Hepatocyte (in vitro differentiated cells): ENCODE data around the gene TMED8. TPM values are rescaled to one million over a fixed set of nuclear protein-coding genes. Genes with fewer than 3 reads are reported as not detected.

Experiments
- DNase-seq: peaks from one replicate; pipeline ENCODE4 v3.0.0-alpha.2; 2016; ENCODE audit warnings: low spot score
- H2AFZ ChIP-seq: fragments of 200-600 bp; sonication (generic); 2 replicates; pipeline ENCODE4 v1.6.0; 2016; ENCODE audit warnings: antibody characterized with exemption, mild to moderate bottlenecking
- H3K27ac ChIP-seq: fragments of 200-600 bp; sonication (generic); 2 replicates; pipeline ENCODE4 v1.5.1; 2016; ENCODE audit warnings: mild to moderate bottlenecking
- H3K27me3 ChIP-seq: fragments of 200-600 bp; sonication (generic); 2 replicates; pipeline ENCODE4 v1.6.1; 2016
- H3K36me3 ChIP-seq: fragments of 200-600 bp; sonication (generic); replicated peaks from 2 replicates; pipeline ENCODE4 v1.5.1; 2016; ENCODE audit warnings: low read depth; ENCODE audit not compliant: insufficient read depth
- H3K4me1 ChIP-seq: fragments of 200-600 bp; sonication (generic); 2 replicates; pipeline ENCODE4 v1.5.1; 2016; ENCODE audit warnings: mild to moderate bottlenecking, moderate library complexity; ENCODE audit not compliant: insufficient read depth
- H3K4me2 ChIP-seq: fragments of 200-600 bp; sonication (generic); 2 replicates; pipeline ENCODE4 v1.6.0; 2016
- H3K4me3 ChIP-seq: fragments of 200-600 bp; sonication (generic); 2 replicates; pipeline ENCODE4 v1.5.1; 2016; ENCODE audit warnings: mild to moderate bottlenecking
- H3K79me2 ChIP-seq: fragments of 200-600 bp; sonication (generic); 2 replicates; pipeline ENCODE4 v1.6.0; 2017; ENCODE audit warnings: mild to moderate bottlenecking
- H3K9me2 ChIP-seq: fragments of 200-600 bp; sonication (generic); replicated peaks from 2 replicates; pipeline ENCODE4 v1.6.0; 2017; ENCODE audit warnings: mild to moderate bottlenecking; ENCODE audit not compliant: insufficient read depth
- H3K9me3 ChIP-seq: fragments of 200-600 bp; sonication (generic); 2 replicates; pipeline ENCODE4 v1.5.1; 2016; ENCODE audit warnings: low read depth, mild to moderate bottlenecking
- H4K20me1 ChIP-seq: fragments of 200-600 bp; sonication (generic); 2 replicates; pipeline ENCODE4 v1.6.0; 2016; ENCODE audit warnings: mild to moderate bottlenecking; ENCODE audit not compliant: insufficient read depth, poor library complexity, severe bottlenecking
- EZH2 ChIP-seq: fragments of 200-600 bp; sonication (generic); IDR thresholded peaks from 2 replicates; pipeline ENCODE4 v1.6.1; 2016; ENCODE audit warnings: antibody characterized with exemption, mild to moderate bottlenecking, borderline replicate concordance
- EZH2phosphoT487 ChIP-seq: fragments of 200-600 bp; sonication (generic); IDR thresholded peaks from one replicate; pipeline ENCODE4 v1.6.1; 2018; ENCODE audit warnings: antibody characterized with exemption, mild to moderate bottlenecking, low read depth, moderate library complexity; ENCODE audit not compliant: unreplicated experiment, severe bottlenecking
- WGBS: methylation state at CpG from one replicate; pipeline ENCODE4 v1.1.6; 2016; ENCODE audit warnings: low lambda C conversion rate; ENCODE audit errors: missing lambda C conversion rate; 5-methylcytosine and 5-hydroxymethylcytosine counted together
- polyA plus RNA-seq: library from polyadenylated mRNA; unstranded; fragments of >200 nt; fragmentation: Nextera tagmentation; extraction: Ambion mirVana; gene quantifications from 2 replicates; pipeline ENCODE4 v1.2.1, GENCODE V29; 2016
- total RNA-seq: library from RNA; depleted of rRNA; stranded (reverse); fragments of >200 nt; gene quantifications from 2 replicates; pipeline ENCODE4 v1.2.3, GENCODE V29; 2014
- TF ChIP-seq, protein P1 (sequence below): fragments of 200-600 bp; sonication (generic); IDR thresholded peaks from 2 replicates; pipeline ENCODE4 v1.5.1; 2016; ENCODE audit warnings: antibody characterized with exemption, mild to moderate bottlenecking; ENCODE audit not compliant: poor library complexity

Gene TMED8
- total and polyA plus RNA-seq, 2 experiments from 2014 or later = 4.0 to 16.0 TPM

GRCh38 chr14:77316195-77316505 is 60.7 kb downstream of the TMED8 start:
- H3K79me2 ChIP-seq = peaks cover 51% of the 10 kb centered on the region
- H3K4me2 ChIP-seq = no peak overlapping the region

GRCh38 chr14:77314539-77315457 is 62.1 kb downstream of the TMED8 start:
- Histone ChIP-seq H3K4me1 (peaks cover 38% of the 10 kb centered on the region), H2AFZ (no peak overlapping the region), H3K4me3 (no peak overlapping the region), H3K79me2 (peaks cover 58% of the 10 kb centered on the region), H3K27ac (peak overlapping the region; percentile 68), H3K27me3 (no peaks in the 10 kb centered on the region), H3K9me2 (no peaks in the 10 kb centered on the region), H3K9me3 (no peaks in the 10 kb centered on the region), H3K36me3 (no peaks in the 10 kb centered on the region), H4K20me1 (no peaks in the 10 kb centered on the region), H3K4me2 (no peak overlapping the region)
- DNase-seq = no peak
- 77% methylated on average over 10 of the region's 10 CpGs for WGBS
- no peak for TF ChIP-seq EZH2
- no peak for TF ChIP-seq EZH2phosphoT487
- TF ChIP-seq, protein P1, sequence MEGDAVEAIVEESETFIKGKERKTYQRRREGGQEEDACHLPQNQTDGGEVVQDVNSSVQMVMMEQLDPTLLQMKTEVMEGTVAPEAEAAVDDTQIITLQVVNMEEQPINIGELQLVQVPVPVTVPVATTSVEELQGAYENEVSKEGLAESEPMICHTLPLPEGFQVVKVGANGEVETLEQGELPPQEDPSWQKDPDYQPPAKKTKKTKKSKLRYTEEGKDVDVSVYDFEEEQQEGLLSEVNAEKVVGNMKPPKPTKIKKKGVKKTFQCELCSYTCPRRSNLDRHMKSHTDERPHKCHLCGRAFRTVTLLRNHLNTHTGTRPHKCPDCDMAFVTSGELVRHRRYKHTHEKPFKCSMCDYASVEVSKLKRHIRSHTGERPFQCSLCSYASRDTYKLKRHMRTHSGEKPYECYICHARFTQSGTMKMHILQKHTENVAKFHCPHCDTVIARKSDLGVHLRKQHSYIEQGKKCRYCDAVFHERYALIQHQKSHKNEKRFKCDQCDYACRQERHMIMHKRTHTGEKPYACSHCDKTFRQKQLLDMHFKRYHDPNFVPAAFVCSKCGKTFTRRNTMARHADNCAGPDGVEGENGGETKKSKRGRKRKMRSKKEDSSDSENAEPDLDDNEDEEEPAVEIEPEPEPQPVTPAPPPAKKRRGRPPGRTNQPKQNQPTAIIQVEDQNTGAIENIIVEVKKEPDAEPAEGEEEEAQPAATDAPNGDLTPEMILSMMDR = no peak

More at GRCh38 chr14:77316195-77316505, 60.7 kb downstream of the TMED8 start:
- Histone ChIP-seq H3K36me3 (no peaks in the 10 kb centered on the region), H3K4me3 (no peak overlapping the region), H3K9me2 (no peaks in the 10 kb centered on the region), H4K20me1 (no peaks in the 10 kb centered on the region), H3K27ac (no peak overlapping the region), H2AFZ (no peak overlapping the region), H3K27me3 (no peaks in the 10 kb centered on the region), H3K9me3 (no peaks in the 10 kb centered on the region), H3K4me1 (peaks cover 39% of the 10 kb centered on the region)
- DNase-seq = no peak
- WGBS = 50% methylated on average over 1 of the region's 1 CpG
- TF ChIP-seq EZH2phosphoT487 (no peak), EZH2 (no peak)
- TF ChIP-seq, protein P1 = no peak

DNA sequence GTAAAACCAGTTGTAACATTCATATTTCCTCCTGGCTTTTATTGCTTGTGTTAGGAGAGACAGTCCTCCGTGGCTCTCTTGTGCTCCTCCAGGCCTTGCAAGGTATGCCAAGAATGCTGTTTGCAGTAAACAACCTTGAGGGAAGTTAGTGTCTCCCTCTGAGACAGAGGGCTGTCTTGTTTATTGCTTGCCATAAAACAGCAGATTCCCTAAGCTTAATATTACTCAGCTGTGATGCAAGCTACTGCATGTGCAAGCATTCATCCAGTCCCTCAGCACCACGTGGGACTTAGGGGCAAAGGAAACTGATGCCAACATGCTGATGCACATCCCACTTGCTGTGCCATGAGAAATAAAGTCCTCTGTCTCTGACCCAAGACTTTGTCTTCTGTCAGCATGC is 62.9 kb downstream of the TMED8 start:
- Histone ChIP-seq H3K36me3 (no peaks in the 10 kb centered on the region), H3K27ac (peak overlapping the region; percentile 87), H3K9me2 (no peaks in the 10 kb centered on the region), H3K27me3 (no peaks in the 10 kb centered on the region), H3K79me2 (peaks cover 54% of the 10 kb centered on the region), H4K20me1 (no peaks in the 10 kb centered on the region), H2AFZ (no peak overlapping the region), H3K4me2 (peak overlapping the region; percentile 37), H3K4me1 (peaks cover 33% of the 10 kb centered on the region), H3K4me3 (no peak overlapping the region), H3K9me3 (no peaks in the 10 kb centered on the region)
- TF ChIP-seq, protein P1 = no peak
- TF ChIP-seq EZH2 = no peak
- no peak for TF ChIP-seq EZH2phosphoT487
- peak; percentile 82 for DNase-seq
- 12% methylated on average over 2 of the region's 2 CpGs for WGBS
